ENCODE measurements around the gene JMJD8. TPM values are rescaled to one million over a fixed set of nuclear protein-coding genes. Genes with fewer than 3 reads are reported as not detected.

Gene JMJD8
- total and polyA plus RNA-seq, 7 donors, result 19.1 to 63.5 (median 25.5) TPM

- ATAC-seq, result peak; percentile 70 to 80 (median 75)
- H3K4me1 ChIP-seq, result peaks cover 10% of the 10 kb centered on the region
- intact Hi-C loops (cut with DNase I), result loop anchor here (1.0 to 5.0 kb wide), 5 partner anchors 30 to 346 kb away; partner anchors contain the start of genes CHTF18 (in 1 of the 2) and RPUSD1 (in 1 of the 2)
These were observed 27.6 kb upstream of the JMJD8 start for GRCh38 chr16:711548-712320.

GRCh38 chr16:711084-711483 is 26.9 kb upstream of the JMJD8 start:
- no peak for TF ChIP-seq CTCF (IDR thresholded peaks at IDR 0.05)
- ATAC-seq (no peak), DNase-seq (no peak)
- H3K27ac ChIP-seq, result no peak overlapping the region
- no peaks in the 10 kb centered on the region for H3K9me3 ChIP-seq
- peaks cover 4% of the 10 kb centered on the region for H3K4me1 ChIP-seq
- intact Hi-C loops (cut with DNase I), result loop anchor here (1.0 to 5.0 kb wide), 5 partner anchors 30 to 346 kb away; partner anchors contain the start of genes CHTF18 (in 1 of the 2) and RPUSD1 (in 1 of the 2)
- H3K36me3 ChIP-seq (ENCODE audit: insufficient read depth in 1 of 2, low read depth in 1 of 2), result no peaks in the 10 kb centered on the region
- H3K4me3 ChIP-seq, result no peak overlapping the region
- 70 to 83% (median 73%) methylated on average over 12 of the region's 12 CpGs for WGBS, 3 donors
- H3K27me3 ChIP-seq (ENCODE audit: insufficient read depth in 3 of 3, low read length in 2 of 3), result peaks cover 0 to 51% (median 29%) of the 10 kb centered on the region in 3 donors

More at GRCh38 chr16:711548-712320, 27.6 kb upstream of the JMJD8 start:
- no peak overlapping the region for H3K27ac ChIP-seq
- peaks cover 0 to 45% (median 23%) of the 10 kb centered on the region in 3 donors for H3K27me3 ChIP-seq (ENCODE audit: insufficient read depth in 3 of 3, low read length in 2 of 3)
- H3K9me3 ChIP-seq, result no peaks in the 10 kb centered on the region
- peak; percentile 80 to 91 for DNase-seq
- TF ChIP-seq CTCF (IDR thresholded peaks at IDR 0.05), result peak; percentile 95
- no peaks in the 10 kb centered on the region for H3K36me3 ChIP-seq (ENCODE audit: insufficient read depth in 1 of 2, low read depth in 1 of 2)
- H3K4me3 ChIP-seq, result no peak overlapping the region
- WGBS, 3 donors, result 12 to 19% (median 12%) methylated on average over 19 to 25 of the region's 25 CpGs

GRCh38 chr16:710500-711075 is 26.5 kb upstream of the JMJD8 start:
- Histone ChIP-seq H3K4me3 (no peak overlapping the region), H3K9me3 (no peaks in the 10 kb centered on the region), H3K27me3 (ENCODE audit: insufficient read depth in 3 of 3, low read length in 2 of 3) (peaks cover 0 to 54% (median 33%) of the 10 kb centered on the region in 3 donors), H3K4me1 (no peaks in the 10 kb centered on the region), H3K36me3 (ENCODE audit: insufficient read depth in 1 of 2, low read depth in 1 of 2) (no peaks in the 10 kb centered on the region), H3K27ac (no peak overlapping the region)
- DNase-seq (no peak), ATAC-seq (no peak)
- 43 to 52% (median 44%) methylated on average over 21 of the region's 21 CpGs for WGBS, 3 donors
- intact Hi-C loops (cut with DNase I), result loop anchor here (1.0 to 5.0 kb wide), 5 partner anchors 31 to 347 kb away; partner anchors contain the start of genes CHTF18 (in 1 of the 2) and RPUSD1 (in 1 of the 2)
- TF ChIP-seq CTCF (IDR thresholded peaks at IDR 0.05), result no peak

GRCh38 chr16:709566-710499 is 25.7 kb upstream of the JMJD8 start:
- 13 to 17% (median 15%) methylated on average over 26 to 30 of the region's 30 CpGs for WGBS, 3 donors
- no peaks in the 10 kb centered on the region for H3K9me3 ChIP-seq
- H3K36me3 ChIP-seq (ENCODE audit: insufficient read depth in 1 of 2, low read depth in 1 of 2), result no peaks in the 10 kb centered on the region
- no peak overlapping the region for H3K27ac ChIP-seq
- ATAC-seq (peak in 1 of 4 donors; percentile 27), DNase-seq (no peak)
- no peak overlapping the region for H3K4me3 ChIP-seq
- intact Hi-C loops (cut with DNase I), result loop anchor here (2.0 to 5.0 kb wide), 4 partner anchors 75 to 347 kb away; partner anchors contain the start of genes CHTF18 (in 1 of the 2) and RPUSD1 (in 1 of the 2)
- peaks cover 0 to 61% (median 37%) of the 10 kb centered on the region in 3 donors for H3K27me3 ChIP-seq (ENCODE audit: insufficient read depth in 3 of 3, low read length in 2 of 3)
- no peaks in the 10 kb centered on the region for H3K4me1 ChIP-seq
- TF ChIP-seq CTCF (IDR thresholded peaks at IDR 0.05), result no peak

Measured in psoas muscle (tissue), 8 donors.